Loucy (cell line): ENCODE measurements around the gene ANKDD1B.

Experiments
- H2AFZ ChIP-seq: fragments of 200-600 bp; sonication (generic); 2 replicates; pipeline ENCODE4 v1.6.0; 2016; ENCODE audit warnings: antibody characterized with exemption, mild to moderate bottlenecking, low read length, moderate library complexity
- H3F3A ChIP-seq: fragments of 200-600 bp; 2 replicates; pipeline ENCODE4 v1.6.0; 2016; ENCODE audit warnings: antibody characterized with exemption, low read depth, mild to moderate bottlenecking
- H3K27me3 ChIP-seq: fragments of 200-600 bp; sonication (generic); 2 replicates; pipeline ENCODE4 v1.6.1; 2014; ENCODE audit warnings: low read length, mild to moderate bottlenecking; ENCODE audit not compliant: insufficient read depth, poor library complexity, severe bottlenecking
- H3K36me3 ChIP-seq: fragments of 200-600 bp; sonication (generic); 2 replicates; pipeline ENCODE4 v1.6.1; 2016; ENCODE audit warnings: low read length; ENCODE audit not compliant: insufficient read depth
- H3K4me1 ChIP-seq: fragments of 200-600 bp; sonication (generic); 2 replicates; pipeline ENCODE4 v1.5.1; 2014; ENCODE audit warnings: low read length, mild to moderate bottlenecking; ENCODE audit not compliant: insufficient read depth, poor library complexity, severe bottlenecking
- H3K4me2 ChIP-seq: fragments of 200-600 bp; sonication (generic); 2 replicates; pipeline ENCODE4 v1.6.0; 2014; ENCODE audit warnings: antibody characterized with exemption, low read length, low read depth, mild to moderate bottlenecking; ENCODE audit not compliant: poor library complexity, severe bottlenecking
- H3K4me3 ChIP-seq: fragments of 200-600 bp; sonication (generic); 2 replicates; pipeline ENCODE4 v1.5.1; 2014; ENCODE audit warnings: low read length, mild to moderate bottlenecking, mixed read lengths; ENCODE audit not compliant: poor library complexity, severe bottlenecking
- H3K79me2 ChIP-seq: fragments of 200-600 bp; sonication (generic); 2 replicates; pipeline ENCODE4 v1.6.1; 2014; ENCODE audit warnings: low read length; ENCODE audit not compliant: insufficient read depth
- H3K9ac ChIP-seq: fragments of 200-600 bp; sonication (generic); 2 replicates; pipeline ENCODE4 v1.6.0; 2014; ENCODE audit warnings: mild to moderate bottlenecking, low read depth, low read length, moderate library complexity; ENCODE audit not compliant: poor library complexity, severe bottlenecking
- H3K9me2 ChIP-seq: fragments of 200-600 bp; sonication (generic); replicated peaks from 2 replicates; pipeline ENCODE4 v1.6.1; 2016; ENCODE audit warnings: low read depth, low read length, mixed read lengths
- H3K9me3 ChIP-seq: fragments of 200-600 bp; sonication (generic); 2 replicates; pipeline ENCODE4 v1.6.1; 2014; ENCODE audit warnings: mild to moderate bottlenecking, antibody characterized with exemption, low read length, low read depth; ENCODE audit not compliant: insufficient read depth
- H4K20me1 ChIP-seq: fragments of 200-600 bp; sonication (generic); 2 replicates; pipeline ENCODE4 v1.6.0; 2014; ENCODE audit warnings: antibody characterized with exemption, low read length, mild to moderate bottlenecking; ENCODE audit not compliant: insufficient read depth, poor library complexity, severe bottlenecking
- CTCF ChIP-seq: fragments of 200-600 bp; sonication (generic); conservative IDR thresholded peaks from 2 replicates; pipeline ENCODE4 v1.5.1; 2014; ENCODE audit warnings: mild to moderate bottlenecking, antibody characterized with exemption, low read length
- EZH2phosphoT487 ChIP-seq: fragments of 200-600 bp; IDR thresholded peaks from 2 replicates; pipeline ENCODE4 v1.6.1; 2018; ENCODE audit warnings: antibody characterized with exemption, mild to moderate bottlenecking, moderate library complexity, borderline replicate concordance

ANKDD1B gene

GRCh38 chr5:75656311-75657003 lies 45.2 kb downstream of the ANKDD1B start:
- Histone ChIP-seq H2AFZ (peak overlapping the region; percentile 68), H3F3A (no peaks in the 10 kb centered on the region), H3K36me3 (no peaks in the 10 kb centered on the region), H3K9me2 (no peaks in the 10 kb centered on the region), H3K9me3 (no peaks in the 10 kb centered on the region), H3K4me3 (peak overlapping the region; percentile 63), H4K20me1 (no peaks in the 10 kb centered on the region), H3K9ac (peak overlapping the region; percentile 19), H3K4me2 (peak overlapping the region; percentile 44), H3K4me1 (peaks cover 5% of the 10 kb centered on the region), H3K79me2 (no peaks in the 10 kb centered on the region), H3K27me3 (no peaks in the 10 kb centered on the region)
- TF ChIP-seq CTCF = no peak
- no peak for TF ChIP-seq EZH2phosphoT487

GRCh38 chr5:75659791-75660450 lies 48.7 kb downstream of the ANKDD1B start:
- no peaks in the 10 kb centered on the region for H3K4me1 ChIP-seq

GRCh38 chr5:75660678-75661465 lies 49.6 kb downstream of the ANKDD1B start:
- TF ChIP-seq EZH2phosphoT487 = no peak
- no peak for TF ChIP-seq CTCF
- Histone ChIP-seq H3F3A (no peaks in the 10 kb centered on the region), H4K20me1 (no peaks in the 10 kb centered on the region), H3K36me3 (no peaks in the 10 kb centered on the region), H3K9me3 (no peaks in the 10 kb centered on the region), H3K9me2 (no peaks in the 10 kb centered on the region), H3K9ac (no peak overlapping the region), H3K4me2 (no peak overlapping the region), H3K27me3 (no peaks in the 10 kb centered on the region), H3K4me1 (peaks cover 4% of the 10 kb centered on the region), H3K4me3 (no peak overlapping the region), H3K79me2 (no peaks in the 10 kb centered on the region), H2AFZ (no peak overlapping the region)

More at GRCh38 chr5:75659791-75660450, 48.7 kb downstream of the ANKDD1B start:
- no peak overlapping the region for H3K4me3 ChIP-seq
- no peaks in the 10 kb centered on the region for H3K27me3 ChIP-seq
- no peaks in the 10 kb centered on the region for H3K36me3 ChIP-seq
- H3K9me3 ChIP-seq = no peaks in the 10 kb centered on the region
- no peak overlapping the region for H3K4me2 ChIP-seq
- H2AFZ ChIP-seq = peak overlapping the region; percentile 21; the same call in 1 of the 2 replicates
- H3F3A ChIP-seq = no peaks in the 10 kb centered on the region
- no peaks in the 10 kb centered on the region for H3K9me2 ChIP-seq
- TF ChIP-seq EZH2phosphoT487 (no peak), CTCF (no peak)
- no peaks in the 10 kb centered on the region for H4K20me1 ChIP-seq
- no peaks in the 10 kb centered on the region for H3K79me2 ChIP-seq
- H3K9ac ChIP-seq = no peak overlapping the region
